Ishikawa (cell line): Measurements from ENCODE around the gene THBS2.

Source experiments
- CEBPB ChIP-seq: IDR thresholded peaks from 2 replicates; pipeline ENCODE4 v1.6.1; 2012
- CREB1 ChIP-seq: IDR thresholded peaks from 2 replicates; pipeline ENCODE4 v1.6.1; 2012; ENCODE audit warnings: low read depth
- EGR1 ChIP-seq: IDR thresholded peaks from 2 replicates; pipeline ENCODE4 v1.6.1; 2012
- EP300 ChIP-seq: IDR thresholded peaks from 2 replicates; pipeline ENCODE4 v1.6.1; 2012; ENCODE audit warnings: borderline replicate concordance
- FOXM1 ChIP-seq: IDR thresholded peaks from 2 replicates; pipeline ENCODE4 v1.6.1; 2012; ENCODE audit warnings: low read depth, borderline replicate concordance
- MAX ChIP-seq: IDR thresholded peaks from 2 replicates; pipeline ENCODE4 v1.6.1; 2012
- NFIC ChIP-seq: IDR thresholded peaks from 2 replicates; pipeline ENCODE4 v1.6.1; 2012
- RAD21 ChIP-seq: IDR thresholded peaks from 2 replicates; pipeline ENCODE4 v1.6.1; 2012; ENCODE audit warnings: low read depth
- REST ChIP-seq: IDR thresholded peaks from 2 replicates; pipeline ENCODE4 v1.6.1; 2012; ENCODE audit warnings: low read depth, mild to moderate bottlenecking
- TAF1 ChIP-seq: IDR thresholded peaks from 2 replicates; pipeline ENCODE4 v1.6.1; 2012; ENCODE audit warnings: low read depth, mild to moderate bottlenecking
- TCF12 ChIP-seq: IDR thresholded peaks from 2 replicates; pipeline ENCODE4 v1.6.1; 2012; ENCODE audit warnings: low read depth
- TEAD4 ChIP-seq: IDR thresholded peaks from 2 replicates; pipeline ENCODE4 v1.6.1; 2012
- USF1 ChIP-seq: IDR thresholded peaks from 2 replicates; pipeline ENCODE4 v1.6.1; 2012
- YY1 ChIP-seq: IDR thresholded peaks from 2 replicates; pipeline ENCODE4 v1.6.1; 2012; ENCODE audit warnings: low read depth
- ZBTB7A ChIP-seq: IDR thresholded peaks from 2 replicates; pipeline ENCODE4 v1.6.1; 2012; ENCODE audit warnings: low read depth

Gene THBS2

GRCh38 chr6:169225131-169225576, 28.5 kb downstream of the THBS2 start:
- TF ChIP-seq TAF1 (no peak), MAX (no peak), YY1 (no peak), RAD21 (no peak), CREB1 (no peak), USF1 (no peak), TCF12 (no peak), REST (no peak), EP300 (no peak), NFIC (no peak)

- TF ChIP-seq ZBTB7A (no peak), MAX (no peak), REST (no peak), CREB1 (no peak), TEAD4 (no peak), NFIC (no peak)
Measured at GRCh38 chr6:169224716-169225115, 28.9 kb downstream of the THBS2 start.

GRCh38 chr6:169224185-169224695, 29.4 kb downstream of the THBS2 start:
- TF ChIP-seq USF1, result no peak
- no peak for TF ChIP-seq REST
- no peak for TF ChIP-seq RAD21
- no peak for TF ChIP-seq FOXM1
- no peak for TF ChIP-seq MAX
- TF ChIP-seq NFIC, result no peak
- no peak for TF ChIP-seq YY1
- no peak for TF ChIP-seq TEAD4
- TF ChIP-seq EGR1, result no peak
- no peak for TF ChIP-seq TCF12
- no peak for TF ChIP-seq TAF1
- no peak for TF ChIP-seq CEBPB
- TF ChIP-seq CREB1, result no peak
- TF ChIP-seq ZBTB7A, result no peak
- TF ChIP-seq EP300, result no peak

- TF ChIP-seq USF1 (no peak), RAD21 (no peak), CEBPB (no peak), REST (no peak), TCF12 (no peak), ZBTB7A (no peak), YY1 (no peak)
Measured at GRCh38 chr6:169223006-169223405, 30.6 kb downstream of the THBS2 start.
